Ammon's horn (tissue), 1 donor: ENCODE data around the gene IGF1R.

Source experiments
- DNase-seq: peaks from one replicate; pipeline ENCODE4 v3.0.0-alpha.2; 2016; ENCODE audit warnings: low spot score

Gene IGF1R

DNA sequence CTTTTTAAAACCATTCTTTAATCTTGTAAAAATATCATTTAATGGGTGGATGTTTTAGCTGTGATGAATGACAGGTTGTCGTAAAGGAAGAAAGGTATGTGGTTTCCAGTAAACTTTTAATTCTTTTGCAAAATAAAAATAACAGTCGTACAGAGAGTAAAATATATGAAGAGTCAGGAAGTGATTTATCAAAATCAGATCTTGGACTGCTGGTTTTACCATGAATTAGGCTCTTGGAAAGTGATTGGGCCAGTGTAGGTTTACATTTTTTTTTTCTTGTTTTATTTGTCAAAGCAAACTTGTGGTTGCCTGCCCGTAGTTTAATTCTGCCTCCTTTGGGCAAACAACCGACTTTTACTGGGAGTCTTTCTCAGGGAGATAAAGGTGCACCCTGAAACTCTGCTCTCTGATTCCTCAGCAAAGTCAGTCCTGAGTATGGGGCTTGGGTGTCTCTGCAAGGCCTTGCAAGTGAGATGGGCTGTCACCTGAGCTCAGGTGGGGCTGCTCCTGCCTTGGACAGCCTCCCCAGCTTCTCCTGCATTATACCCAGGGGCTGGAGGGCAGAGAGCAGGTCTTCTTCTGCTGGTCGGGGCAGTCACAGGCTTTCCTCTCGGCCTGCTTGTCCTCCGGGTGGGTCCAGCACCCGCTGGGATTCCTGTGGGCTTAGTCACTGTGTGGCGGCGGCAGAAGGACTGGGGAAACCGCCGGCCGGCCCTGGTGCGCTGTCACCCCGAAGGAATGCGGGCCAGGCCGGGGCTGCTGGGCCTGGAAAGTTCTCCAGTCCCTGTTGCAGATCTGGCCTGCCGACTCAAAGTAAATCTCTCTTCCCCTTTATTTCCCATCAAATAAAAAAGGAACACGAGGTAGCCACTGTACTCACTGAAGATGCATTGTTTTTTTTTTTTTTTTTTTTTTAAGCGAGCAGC lies 79.0 kb downstream of the IGF1R start:
- DNase-seq, result no peak

DNA sequence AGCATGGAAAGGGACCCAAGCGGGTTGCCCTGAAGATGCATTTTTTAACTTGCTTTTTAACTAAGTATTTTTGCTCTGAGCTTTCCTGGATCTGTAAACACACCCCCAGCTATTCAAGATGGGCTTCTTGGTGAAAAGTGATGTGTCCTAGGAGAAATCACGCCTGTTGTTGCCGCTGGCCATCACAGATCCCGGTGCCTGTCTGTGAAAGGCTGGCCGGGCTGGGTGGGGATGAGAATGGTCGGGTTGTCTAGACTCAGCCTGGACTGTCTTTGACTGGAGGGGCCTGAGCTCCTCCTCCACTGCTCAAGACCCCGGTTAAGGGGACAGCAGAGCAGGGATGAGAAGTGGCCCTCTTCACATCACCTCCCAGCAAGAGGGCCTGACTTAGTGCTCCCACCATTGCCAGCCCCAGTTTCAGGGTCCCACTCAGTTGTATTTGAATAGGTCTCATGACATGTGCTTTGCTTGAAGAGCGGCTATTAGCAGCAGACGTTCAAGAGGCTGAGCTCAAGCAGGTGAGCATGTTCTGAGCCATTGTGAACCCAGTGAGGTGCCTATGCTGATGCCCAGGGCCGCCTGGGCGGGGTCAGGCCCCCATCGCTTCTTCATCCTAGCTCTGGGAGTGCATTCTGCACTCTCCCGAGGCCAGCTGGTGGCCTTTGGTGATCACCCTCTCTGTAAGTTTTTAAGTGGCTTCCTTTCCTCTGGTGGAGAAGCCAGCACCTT lies 79.9 kb downstream of the IGF1R start:
- no peak for DNase-seq

DNA sequence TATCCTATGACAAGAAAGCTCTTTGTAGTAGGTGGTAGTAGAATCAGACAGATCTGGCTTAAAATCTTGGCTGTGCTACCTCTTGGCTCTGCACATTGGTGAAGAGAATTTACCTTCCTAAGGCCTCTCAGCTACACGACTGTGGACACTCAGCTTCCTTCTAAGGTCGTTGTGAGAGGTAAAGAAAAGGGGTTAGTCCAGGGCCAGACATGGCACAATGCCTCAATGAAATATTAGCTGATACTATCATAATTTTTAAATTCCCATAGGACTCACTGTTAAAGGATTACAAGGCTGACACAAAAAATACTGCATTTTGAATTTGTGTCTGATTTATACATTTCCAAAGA lies 80.4 kb downstream of the IGF1R start:
- no peak for DNase-seq

DNA sequence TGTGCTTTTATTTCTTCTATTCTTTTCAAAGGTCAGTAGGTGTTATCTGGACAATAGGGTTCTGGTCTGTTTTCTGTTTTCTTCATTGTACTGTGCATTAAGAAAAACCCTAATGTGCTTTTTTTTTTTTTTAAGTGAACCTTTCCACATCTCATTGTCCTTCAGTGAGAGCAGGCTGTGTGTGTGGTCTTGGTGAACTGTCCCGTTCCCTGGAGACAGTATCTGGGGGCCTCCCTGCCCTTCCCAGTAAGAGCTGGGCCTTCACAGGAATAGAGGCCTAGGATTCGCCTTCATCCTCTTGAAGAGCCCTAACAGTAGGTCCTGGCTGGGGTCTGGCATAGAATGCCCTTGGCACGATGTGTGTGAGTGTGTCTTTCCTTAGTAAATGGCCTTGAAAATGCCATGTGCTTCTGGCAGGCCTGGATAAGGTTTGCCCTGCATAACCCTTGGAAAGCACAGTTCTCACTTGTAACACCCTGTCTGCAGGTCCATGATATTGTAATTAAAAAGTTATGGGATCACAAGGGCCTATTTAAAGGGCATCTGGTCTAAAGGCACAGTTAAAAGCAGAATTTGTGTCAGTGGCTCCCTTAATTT lies 81.2 kb downstream of the IGF1R start:
- DNase-seq, result no peak

DNA sequence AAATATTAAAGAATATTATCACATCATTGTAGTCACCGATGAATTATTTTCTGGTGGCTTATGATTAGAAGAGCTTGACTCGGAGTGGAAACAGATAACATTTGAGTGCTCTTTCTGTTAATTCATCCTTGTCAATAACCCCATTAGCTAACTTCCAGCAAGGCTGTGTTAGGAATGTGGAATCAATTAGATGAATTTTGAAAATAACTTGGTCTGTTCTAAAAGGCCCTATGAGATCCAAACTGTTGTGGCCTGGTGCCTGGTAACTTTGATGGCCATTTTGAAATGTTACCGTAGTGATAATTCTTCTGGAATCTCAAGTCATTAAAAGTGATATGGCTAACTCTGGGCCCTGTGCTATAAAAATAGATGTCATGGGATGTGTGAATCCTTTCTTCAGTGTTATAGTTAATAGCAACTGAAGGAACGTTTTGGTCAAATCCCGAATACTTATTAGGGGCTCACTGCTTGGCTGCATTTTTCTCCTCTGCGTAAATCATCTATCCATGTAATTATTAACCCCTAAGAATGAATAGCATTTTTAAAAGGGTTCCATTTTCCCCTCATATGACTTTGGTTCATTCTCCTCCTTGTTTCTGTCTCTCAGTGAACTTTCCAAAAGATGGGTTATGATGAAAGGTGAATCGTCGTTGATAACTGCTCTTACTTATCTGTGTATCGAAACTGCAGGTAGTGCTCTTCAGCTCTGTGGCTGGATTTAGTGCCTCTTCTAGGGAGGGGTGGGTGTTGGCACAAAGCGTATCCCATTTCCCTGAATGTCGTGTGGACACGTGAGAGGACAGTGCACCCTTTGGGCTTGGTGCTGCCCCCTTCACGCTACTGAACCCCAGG lies 82.7 kb downstream of the IGF1R start:
- DNase-seq, result no peak

DNA sequence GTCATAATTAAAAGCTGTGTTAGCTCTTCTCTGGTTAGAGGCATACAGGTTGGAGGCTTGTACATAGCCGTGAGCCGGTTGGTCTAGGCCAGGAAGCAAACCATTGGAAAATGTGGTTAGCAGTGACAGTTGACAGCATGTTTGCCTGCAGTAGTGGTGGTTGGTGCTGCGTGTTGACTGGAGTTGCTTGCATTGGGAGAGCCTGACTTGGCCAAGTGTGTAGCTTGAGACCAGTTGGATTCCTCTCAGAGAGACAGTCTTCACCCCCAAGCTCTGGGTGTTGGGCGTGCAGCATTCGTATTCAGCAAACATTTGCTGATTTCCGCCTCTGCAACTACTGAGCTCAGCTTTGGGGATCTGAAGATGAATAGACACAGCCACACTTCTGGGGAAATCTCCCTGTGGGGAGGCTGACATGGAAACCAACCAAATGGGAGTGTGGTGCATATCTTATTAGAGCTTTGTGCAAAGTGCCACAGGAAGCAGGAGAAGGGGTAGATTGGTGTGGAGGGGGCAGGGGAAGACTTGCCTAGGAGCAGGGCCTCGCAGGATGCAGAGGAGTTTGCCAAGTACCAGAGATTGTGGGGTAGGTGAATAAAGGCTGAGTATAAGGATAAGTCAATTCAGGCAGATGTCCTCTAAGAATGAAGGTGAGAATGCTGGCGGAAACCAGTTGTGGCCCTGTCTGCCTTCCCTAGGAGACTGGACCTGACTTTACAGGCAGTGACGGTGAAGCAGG lies 83.5 kb downstream of the IGF1R start:
- DNase-seq, result no peak

DNA sequence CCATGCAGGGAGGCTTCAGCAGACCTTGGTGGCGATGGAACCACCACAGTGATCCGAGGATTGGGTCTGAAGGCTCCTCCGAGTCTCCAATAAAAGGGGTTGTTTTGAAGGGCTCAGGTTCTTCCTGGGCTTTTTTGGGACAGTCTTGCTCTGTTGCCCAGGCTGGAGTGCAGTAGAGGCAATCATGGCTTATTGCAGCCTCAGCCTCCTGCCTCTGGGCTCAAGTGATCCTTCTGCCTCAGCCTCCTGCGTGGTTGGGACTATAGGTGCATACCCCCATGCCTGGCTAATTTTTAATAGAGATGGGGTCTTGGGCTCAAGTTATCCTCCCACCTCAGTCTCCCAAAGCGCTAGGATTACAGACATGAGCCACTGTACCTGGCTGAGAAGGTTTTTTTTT lies 84.8 kb downstream of the IGF1R start:
- DNase-seq, result no peak

DNA sequence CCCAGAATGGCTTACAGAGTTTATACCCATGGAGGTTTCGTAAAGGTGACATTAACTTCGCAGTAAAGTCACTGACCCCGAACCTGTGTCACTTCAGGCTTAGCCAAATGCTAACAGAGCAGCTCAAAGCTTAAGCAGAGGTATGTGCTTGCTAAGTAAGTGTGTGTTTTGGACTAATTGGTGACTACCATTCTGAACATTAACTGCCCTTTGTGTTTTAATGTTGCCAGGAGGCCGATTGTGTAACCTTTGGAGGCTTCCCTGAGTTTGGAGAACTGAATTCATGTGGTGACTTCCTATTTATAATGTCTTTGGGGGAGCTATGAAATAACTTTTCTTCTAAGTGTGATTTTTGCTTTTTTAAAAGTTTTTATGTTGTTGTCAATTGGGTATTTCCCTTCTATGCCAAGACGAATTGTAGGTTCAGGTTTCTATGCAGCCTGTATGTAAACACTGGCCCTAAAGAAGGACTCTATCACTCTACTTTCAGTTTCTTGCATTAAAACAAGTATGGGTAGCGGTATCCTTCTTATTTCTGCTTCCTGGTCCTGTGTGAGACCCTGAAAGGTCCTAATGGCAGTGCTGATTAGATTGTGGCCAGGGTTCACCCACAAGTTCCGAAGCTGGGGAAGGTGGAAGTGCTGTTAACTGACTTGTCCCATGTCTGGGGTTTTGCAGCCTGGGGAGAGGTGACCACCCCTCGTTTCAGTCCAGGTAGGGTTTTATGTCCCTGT lies 86.3 kb downstream of the IGF1R start:
- DNase-seq, result no peak

DNA sequence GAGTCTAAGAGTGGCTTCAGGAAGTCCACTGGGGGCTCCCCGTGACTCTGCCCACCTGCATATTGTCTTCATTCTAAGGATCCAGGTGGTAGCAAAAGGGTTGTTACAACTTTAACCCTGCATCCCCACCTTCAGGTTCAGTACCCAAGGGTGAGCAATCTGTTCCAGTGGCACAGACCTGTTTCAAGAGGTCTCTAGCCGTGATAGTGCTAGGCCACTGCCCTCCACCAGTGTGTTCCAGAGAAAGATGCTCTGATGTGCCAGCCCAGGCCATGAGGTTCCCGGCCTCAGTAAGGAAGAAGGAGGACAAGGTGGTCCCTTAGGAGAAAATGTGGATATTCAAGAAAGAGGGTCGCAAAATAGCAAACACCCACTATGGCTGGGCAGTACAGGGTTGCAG lies 87.0 kb downstream of the IGF1R start:
- no peak for DNase-seq

DNA sequence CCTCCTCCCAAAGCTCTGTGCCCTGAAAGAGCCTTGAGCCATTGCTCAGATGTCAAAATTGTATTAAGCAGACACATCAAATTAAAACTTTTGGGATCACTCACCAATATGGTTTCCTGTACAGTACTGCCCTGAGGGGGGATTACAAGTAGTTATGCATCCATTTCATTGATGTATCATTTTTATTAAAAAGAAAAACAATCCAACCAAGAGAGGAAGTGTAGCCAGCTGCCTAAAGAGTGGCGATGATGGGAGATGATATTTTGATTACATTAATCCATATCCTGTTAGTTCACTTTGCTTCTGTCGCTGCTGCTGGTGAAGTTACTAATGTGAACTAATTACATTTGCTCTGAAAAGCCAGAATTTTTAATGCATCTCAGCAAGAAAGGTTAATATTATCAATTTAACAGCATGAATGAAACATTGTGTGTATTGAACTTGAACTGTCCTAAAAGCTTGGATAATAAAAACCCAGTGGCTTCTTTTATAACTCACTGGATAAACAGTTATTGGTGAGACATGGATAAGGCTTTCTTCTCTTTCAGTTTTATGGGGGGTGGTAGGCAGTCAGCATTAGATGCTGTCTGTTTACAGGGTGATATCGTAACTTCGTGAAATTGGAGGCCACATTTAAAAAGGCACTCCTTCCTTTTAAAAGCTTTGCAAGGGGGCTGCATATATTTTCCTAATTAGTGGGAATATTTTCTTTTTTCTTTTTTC lies 87.7 kb downstream of the IGF1R start:
- DNase-seq, result no peak

DNA sequence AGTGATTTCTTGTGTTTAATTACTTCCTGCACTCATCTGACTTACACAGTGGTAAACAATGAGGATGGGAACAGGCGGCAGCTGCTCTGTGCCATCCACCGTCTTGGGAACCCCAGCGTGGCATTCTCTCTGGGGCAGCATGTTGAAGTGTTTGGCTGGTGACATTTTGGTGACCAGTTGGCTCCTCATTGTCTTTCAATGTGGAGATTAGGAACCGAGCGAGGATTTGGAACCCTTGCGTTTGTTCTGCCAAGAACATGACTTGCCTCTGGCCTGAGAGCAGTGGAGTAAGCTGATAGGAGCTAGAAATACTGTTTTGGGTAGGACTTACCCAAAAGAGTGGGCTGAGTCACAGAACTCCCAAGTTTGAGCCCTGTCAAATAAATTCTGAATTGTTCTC lies 88.8 kb downstream of the IGF1R start:
- DNase-seq, result no peak

DNA sequence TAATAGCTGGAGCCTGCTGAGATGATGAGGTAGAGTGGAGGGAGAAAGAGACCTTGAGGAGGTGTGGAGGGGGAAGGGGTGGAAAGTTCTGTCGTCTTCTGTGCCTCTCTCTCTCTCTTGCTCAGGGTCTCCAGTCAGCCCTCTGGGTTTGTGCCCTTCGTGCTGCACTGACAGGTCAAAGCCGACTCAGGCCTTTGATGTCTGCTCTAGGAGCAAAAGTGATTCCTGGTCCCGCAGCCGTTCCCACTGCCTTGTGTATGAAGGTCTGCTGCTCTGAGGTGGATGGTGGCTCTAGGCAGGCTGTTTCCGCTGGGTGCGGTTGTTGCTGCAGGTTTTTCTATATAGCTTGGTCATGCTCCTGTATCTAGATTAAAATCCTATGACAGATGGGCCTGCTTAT lies 89.4 kb downstream of the IGF1R start:
- no peak for DNase-seq

DNA sequence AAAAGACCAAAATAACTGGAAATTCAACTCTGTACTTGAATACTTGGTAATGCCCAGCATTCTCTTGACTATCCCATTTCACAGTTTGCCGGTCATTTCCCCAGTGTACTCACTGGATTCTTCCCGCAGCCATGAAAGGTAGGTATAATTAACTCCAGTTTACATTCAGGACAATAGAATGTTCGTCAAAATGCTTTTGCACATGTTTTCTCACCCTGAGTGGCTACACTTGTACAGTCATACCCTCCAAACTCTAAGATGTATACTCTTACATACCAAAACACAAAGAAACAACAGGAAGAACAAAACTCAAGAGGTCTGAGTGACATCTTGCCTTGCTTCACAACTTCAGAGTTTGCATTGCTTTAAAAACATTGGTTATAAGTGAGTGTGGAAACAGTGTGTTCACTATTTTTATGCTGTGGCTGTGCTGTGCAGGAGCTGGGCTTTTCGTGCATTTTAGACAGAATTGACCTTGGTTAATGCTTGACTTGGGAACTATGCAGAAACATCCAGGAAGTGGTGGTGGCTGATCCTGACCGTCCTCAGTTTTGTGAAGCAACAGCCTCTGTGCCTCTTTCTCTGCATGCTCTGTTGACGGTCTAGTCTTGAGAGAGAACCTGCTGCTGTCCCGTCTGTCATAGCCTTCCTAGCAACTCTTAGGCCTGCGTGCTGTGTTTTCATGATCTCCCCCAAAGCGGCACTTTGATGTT lies 90.5 kb downstream of the IGF1R start:
- DNase-seq, result no peak

DNA sequence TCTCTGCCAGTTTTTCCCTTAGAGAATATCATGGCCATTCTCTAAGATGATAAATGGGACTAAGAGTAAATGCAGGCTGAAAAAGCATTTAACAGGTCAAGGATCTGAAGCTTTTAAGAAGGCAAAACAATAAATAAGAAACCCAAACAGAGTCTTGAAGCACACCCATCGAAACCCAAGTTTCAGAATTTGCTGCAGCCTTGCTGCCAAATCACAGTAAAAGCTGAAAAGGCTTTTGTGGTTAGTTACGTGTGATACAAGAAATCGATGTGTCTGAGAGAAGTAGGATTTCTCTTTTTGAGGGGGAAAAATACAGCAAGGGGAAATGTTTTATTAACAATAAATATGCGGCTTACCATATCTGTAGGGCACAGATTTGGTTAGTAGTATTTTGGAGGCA lies 92.0 kb downstream of the IGF1R start:
- DNase-seq, result no peak

DNA sequence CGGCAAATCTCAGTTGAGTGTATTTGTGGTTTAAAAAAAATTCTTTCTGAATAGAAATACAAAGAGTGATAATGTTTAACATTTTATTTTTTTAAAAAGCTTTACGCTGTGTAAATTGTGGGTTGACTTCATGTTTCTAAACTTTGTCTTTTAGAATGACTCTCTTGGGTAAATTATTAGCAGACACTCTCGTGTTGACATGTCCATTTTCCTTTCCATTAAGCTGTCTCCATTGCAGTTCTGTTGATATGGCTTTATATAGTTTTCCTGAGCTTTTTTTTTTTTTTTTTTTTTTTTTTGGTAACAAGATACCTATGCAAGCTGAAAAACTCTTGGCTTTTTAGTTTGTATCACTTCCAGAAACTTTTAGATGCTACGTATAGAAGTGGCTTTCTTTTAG lies 92.6 kb downstream of the IGF1R start:
- no peak for DNase-seq

DNA sequence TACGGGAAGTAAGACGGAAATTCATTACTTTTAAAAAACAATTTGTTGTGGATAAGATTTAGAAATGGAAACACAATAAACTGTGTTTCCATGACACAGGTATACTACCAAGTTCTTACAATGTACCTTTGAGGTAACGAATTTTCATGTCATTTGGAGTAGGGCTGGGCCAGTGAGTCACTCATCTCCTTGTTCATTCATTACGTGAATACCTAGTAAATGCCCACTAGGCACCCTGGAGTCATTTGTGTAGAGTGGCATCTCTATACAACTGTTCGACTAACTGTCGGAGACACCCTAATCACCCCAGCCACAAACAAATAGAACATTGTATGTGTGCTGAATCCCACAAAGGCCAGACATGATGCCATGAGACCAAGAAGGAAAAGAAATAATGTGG lies 94.8 kb downstream of the IGF1R start:
- no peak for DNase-seq

DNA sequence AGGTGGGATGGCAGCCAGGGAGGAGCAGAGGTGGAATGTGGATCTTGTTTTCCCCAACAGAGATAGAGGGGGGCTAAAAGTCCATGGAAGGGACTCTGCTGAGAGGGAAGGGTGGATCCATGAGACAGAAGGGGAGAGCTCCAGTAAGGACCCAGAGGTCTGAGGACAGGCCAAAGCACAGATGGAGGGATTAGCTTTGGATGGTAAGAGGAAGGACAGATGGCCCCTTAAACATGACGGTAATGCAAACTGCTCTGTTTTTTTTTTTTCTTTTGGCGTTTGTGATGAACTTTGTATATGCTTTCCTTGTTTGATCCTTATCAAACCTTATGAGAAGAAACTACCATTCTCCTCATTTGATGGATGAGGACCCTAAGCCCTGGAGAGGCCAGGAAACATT lies 96.2 kb downstream of the IGF1R start:
- no peak for DNase-seq

DNA sequence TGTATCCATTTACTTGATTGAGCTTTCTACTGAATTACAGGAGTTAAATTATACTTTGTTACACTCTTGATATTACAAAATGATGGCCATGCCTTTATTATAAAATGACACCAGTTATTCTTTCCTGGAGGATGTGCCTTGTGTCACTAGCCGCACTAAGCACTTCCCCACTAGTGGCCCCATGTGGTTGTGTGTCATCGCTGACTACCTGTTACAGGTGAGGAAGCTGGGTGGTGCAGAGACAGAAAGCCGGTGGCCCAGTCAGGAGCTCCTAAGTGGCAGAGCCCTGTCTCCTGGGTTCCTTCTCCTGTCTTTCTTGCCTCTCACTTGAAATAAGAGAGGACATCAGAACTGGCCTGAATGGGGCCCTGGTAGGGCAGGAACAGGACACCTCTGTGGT lies 96.8 kb downstream of the IGF1R start:
- no peak for DNase-seq

DNA sequence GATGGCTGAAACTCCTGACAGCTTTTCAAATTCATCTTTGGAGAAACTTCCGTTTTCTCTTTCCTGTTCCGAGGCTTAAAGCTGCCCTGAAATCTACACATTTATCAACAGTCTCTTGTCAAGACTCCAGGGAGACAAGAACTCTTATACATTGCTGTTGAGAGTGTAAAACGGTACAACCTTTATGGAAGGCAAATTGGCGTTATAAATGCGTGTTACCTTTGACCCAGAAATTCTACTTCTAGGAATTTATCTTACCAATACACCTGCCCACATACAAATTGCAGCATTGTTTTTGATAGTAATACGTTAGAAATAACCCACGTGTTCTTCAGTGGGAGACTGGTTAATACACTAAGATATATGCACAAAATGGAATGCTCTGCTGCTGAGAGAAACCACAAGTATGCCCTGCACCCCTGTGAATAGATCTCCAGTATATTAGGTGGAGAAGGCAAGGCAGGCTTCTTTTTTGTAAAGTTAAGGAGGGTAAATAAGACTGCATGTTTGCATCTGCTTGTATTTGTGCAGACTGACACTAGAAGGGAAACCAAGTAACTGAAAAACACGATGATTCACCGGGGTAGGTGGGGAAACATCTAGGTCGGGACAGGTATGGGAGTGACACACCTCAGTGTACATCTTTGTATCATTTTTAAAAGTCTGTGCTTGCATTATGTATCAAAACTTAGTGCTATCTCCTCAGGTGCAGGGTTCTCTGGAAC lies 97.5 kb downstream of the IGF1R start:
- DNase-seq, result no peak
